ENCODE data around the gene SLC25A3. TPM values are rescaled to one million over a fixed set of nuclear protein-coding genes. Genes with fewer than 3 reads are reported as not detected.

Gene SLC25A3
- total RNA-seq, 1 experiment from 2014 or later, result 469 TPM

- ChIA-PET POLR2A (no interaction called here), CTCF (no interaction called here)
- TF ChIP-seq, protein P1, sequence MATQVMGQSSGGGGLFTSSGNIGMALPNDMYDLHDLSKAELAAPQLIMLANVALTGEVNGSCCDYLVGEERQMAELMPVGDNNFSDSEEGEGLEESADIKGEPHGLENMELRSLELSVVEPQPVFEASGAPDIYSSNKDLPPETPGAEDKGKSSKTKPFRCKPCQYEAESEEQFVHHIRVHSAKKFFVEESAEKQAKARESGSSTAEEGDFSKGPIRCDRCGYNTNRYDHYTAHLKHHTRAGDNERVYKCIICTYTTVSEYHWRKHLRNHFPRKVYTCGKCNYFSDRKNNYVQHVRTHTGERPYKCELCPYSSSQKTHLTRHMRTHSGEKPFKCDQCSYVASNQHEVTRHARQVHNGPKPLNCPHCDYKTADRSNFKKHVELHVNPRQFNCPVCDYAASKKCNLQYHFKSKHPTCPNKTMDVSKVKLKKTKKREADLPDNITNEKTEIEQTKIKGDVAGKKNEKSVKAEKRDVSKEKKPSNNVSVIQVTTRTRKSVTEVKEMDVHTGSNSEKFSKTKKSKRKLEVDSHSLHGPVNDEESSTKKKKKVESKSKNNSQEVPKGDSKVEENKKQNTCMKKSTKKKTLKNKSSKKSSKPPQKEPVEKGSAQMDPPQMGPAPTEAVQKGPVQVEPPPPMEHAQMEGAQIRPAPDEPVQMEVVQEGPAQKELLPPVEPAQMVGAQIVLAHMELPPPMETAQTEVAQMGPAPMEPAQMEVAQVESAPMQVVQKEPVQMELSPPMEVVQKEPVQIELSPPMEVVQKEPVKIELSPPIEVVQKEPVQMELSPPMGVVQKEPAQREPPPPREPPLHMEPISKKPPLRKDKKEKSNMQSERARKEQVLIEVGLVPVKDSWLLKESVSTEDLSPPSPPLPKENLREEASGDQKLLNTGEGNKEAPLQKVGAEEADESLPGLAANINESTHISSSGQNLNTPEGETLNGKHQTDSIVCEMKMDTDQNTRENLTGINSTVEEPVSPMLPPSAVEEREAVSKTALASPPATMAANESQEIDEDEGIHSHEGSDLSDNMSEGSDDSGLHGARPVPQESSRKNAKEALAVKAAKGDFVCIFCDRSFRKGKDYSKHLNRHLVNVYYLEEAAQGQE (IDR thresholded peaks at IDR 0.05; ENCODE audit: insufficient read depth in 1 of 2, low read depth in 2 of 2, low read length in 1 of 2), result no peak
- TF ChIP-seq SIN3A (IDR thresholded peaks at IDR 0.05; ENCODE audit: borderline replicate concordance, insufficient read depth, low read depth, low read length), result no peak
- TF ChIP-seq POLR2AphosphoS5 (IDR thresholded peaks at IDR 0.05; ENCODE audit: low read depth, low read length), result no peak
- no peak for TF ChIP-seq CTCF (IDR thresholded peaks at IDR 0.05)
- no peak for TF ChIP-seq TCF7L2 (IDR thresholded peaks at IDR 0.05; ENCODE audit: low read depth, low read length)
- H3K36me3 ChIP-seq (ENCODE audit: control insufficient read depth, insufficient read depth, low read length), result no peaks in the 10 kb centered on the region
- no peaks in the 10 kb centered on the region for H3K4me1 ChIP-seq (ENCODE audit: control insufficient read depth, insufficient read depth, low read length)
- H3K9me3 ChIP-seq (ENCODE audit: control insufficient read depth, insufficient read depth, low read depth, low read length), result no peaks in the 10 kb centered on the region
- BruUV-seq (replicated peaks), result no TSS peak
- intact Hi-C loops (cut with micrococcal nuclease; ENCODE audit: unreplicated experiment) (loop anchor here (10.0 kb wide), 1 partner anchor 433 kb away; no protein-coding TSS in a partner anchor), in situ Hi-C loops (cut with HindIII; ENCODE audit: low pct_unique_long_range_greater_than_20kb, low sequenced_read_pairs) (no loop called here)
- no peak for DNase-seq (ENCODE audit: low read depth, low spot score)
- no peak overlapping the region for H3K27ac ChIP-seq (ENCODE audit: low read length)
- no peak for ATAC-seq
- H3K27me3 ChIP-seq (ENCODE audit: control insufficient read depth, insufficient read depth, low read length), result no peaks in the 10 kb centered on the region
- H3K4me3 ChIP-seq (ENCODE audit: low read depth in 2 of 2, low read length in 2 of 2), result no peak overlapping the region
Measured at GRCh38 chr12:98561846-98562245, 31.6 kb upstream of the SLC25A3 start.

- no peak overlapping the region for H3K4me3 ChIP-seq (ENCODE audit: low read depth in 2 of 2, low read length in 2 of 2)
- no peaks in the 10 kb centered on the region for H3K4me1 ChIP-seq (ENCODE audit: control insufficient read depth, insufficient read depth, low read length)
- ATAC-seq (0 out of 2 replicates have a peak, but pooled peaks have one; percentile 59), DNase-seq (ENCODE audit: low read depth, low spot score) (no peak)
- POLR2A ChIA-PET, result no interaction called here
- no TSS peak for BruUV-seq (replicated peaks)
- intact Hi-C loops (cut with micrococcal nuclease; ENCODE audit: unreplicated experiment), result no loop called here
- in situ Hi-C loops (cut with HindIII; ENCODE audit: low pct_unique_long_range_greater_than_20kb, low sequenced_read_pairs), result no loop called here
- CTCF ChIA-PET, result interaction anchor here (0.6 to 1.0 kb wide), 4 partner anchors 9 to 1041 kb away, joined by 3 to 4 read pairs (median 4); partner anchors contain the start of gene SLC25A3
- no peaks in the 10 kb centered on the region for H3K27me3 ChIP-seq (ENCODE audit: control insufficient read depth, insufficient read depth, low read length)
- no peaks in the 10 kb centered on the region for H3K9me3 ChIP-seq (ENCODE audit: control insufficient read depth, insufficient read depth, low read depth, low read length)
- no peak overlapping the region for H3K27ac ChIP-seq (ENCODE audit: low read length)
- H3K36me3 ChIP-seq (ENCODE audit: control insufficient read depth, insufficient read depth, low read length), result no peaks in the 10 kb centered on the region
- TF ChIP-seq, protein P1 (IDR thresholded peaks at IDR 0.05; ENCODE audit: insufficient read depth in 1 of 2, low read depth in 2 of 2, low read length in 1 of 2), result no peak
- TF ChIP-seq CTCF (IDR thresholded peaks at IDR 0.05), result peak; percentile 71
Measured at GRCh38 chr12:98572010-98572409, 21.5 kb upstream of the SLC25A3 start.

All from Panc1 (cell line).